IMR-90 (cell line): ENCODE results near the gene CSNK1D. TPM values are rescaled to one million over a fixed set of nuclear protein-coding genes. Genes with fewer than 3 reads are reported as not detected.

Experiments
- ATAC-seq: fragments of 200-7000 bp; cut with Tn5 transposase; 2 replicates; pipeline ENCODE4 v1.9.1; 2020; ENCODE audit warnings: low read depth, mild to moderate bottlenecking, moderate library complexity
- BruUV-seq: library from RNA; stranded (reverse); fragments of 400-500 nt; replicated peaks from 2 replicates; lab custom pipeline; 2021; lab: Mats Ljungman, UMichigan
- CTCF ChIA-PET: fragments of 300-600 bp; formaldehyde crosslinking; extraction: SDS; loops from one replicate; lab custom pipeline; 2021; ENCODE audit warnings: antibody characterized with exemption; lab: Yijun Ruan, JAX
- POLR2A ChIA-PET: fragments of 300-600 bp; sonication (Branson Sonifier 250); formaldehyde crosslinking; loops from one replicate; lab custom pipeline; 2022; ENCODE audit warnings: antibody characterized with exemption; ENCODE audit not compliant: unreplicated experiment; lab: Charles Lee
- DNase-seq: peaks from one replicate; pipeline ENCODE4 v3.0.0; 2013
- H2AFZ ChIP-seq: replicated peaks from 2 replicates; pipeline ENCODE3; 2013; ENCODE audit warnings: low read length, mild to moderate bottlenecking; ENCODE audit not compliant: poor library complexity
- H2AK5ac ChIP-seq: 2 replicates; pipeline ENCODE4 v1.6.1; 2013; ENCODE audit warnings: low read depth, low read length, inconsistent platforms
- H2AK9ac ChIP-seq: replicated peaks from 2 replicates; pipeline ENCODE3; 2013; ENCODE audit warnings: mild to moderate bottlenecking, low read depth, low read length, moderate library complexity; ENCODE audit not compliant: poor library complexity
- H2BK120ac ChIP-seq: 2 replicates; pipeline ENCODE4 v1.6.1; 2013; ENCODE audit warnings: low read depth, low read length, inconsistent platforms
- H2BK15ac ChIP-seq: 3 replicates; pipeline ENCODE4 v1.6.1; 2013; ENCODE audit warnings: low read depth, low read length, inconsistent platforms
- H2BK20ac ChIP-seq: 2 replicates; pipeline ENCODE4 v1.6.1; 2013; ENCODE audit warnings: low read depth, mild to moderate bottlenecking, inconsistent platforms, low read length, moderate library complexity
- H2BK5ac ChIP-seq: 2 replicates; pipeline ENCODE4 v1.6.1; 2013; ENCODE audit warnings: mild to moderate bottlenecking, low read depth, low read length, inconsistent platforms; ENCODE audit not compliant: poor library complexity, severe bottlenecking
- H3K14ac ChIP-seq: replicated peaks from 2 replicates; pipeline ENCODE4 v1.6.1; 2013; ENCODE audit warnings: low read depth, low read length, inconsistent platforms
- H3K18ac ChIP-seq: 2 replicates; pipeline ENCODE4 v1.6.1; 2013; ENCODE audit warnings: low read depth, low read length, control low read depth
- H3K23ac ChIP-seq: 2 replicates; pipeline ENCODE4 v1.6.1; 2013; ENCODE audit warnings: low read depth, low read length, inconsistent platforms
- H3K27ac ChIP-seq: 2 replicates; pipeline ENCODE4 v1.5.1; 2013; ENCODE audit warnings: mild to moderate bottlenecking, control low read depth, low read length; ENCODE audit not compliant: insufficient read depth
- H3K27me3 ChIP-seq: 2 replicates; pipeline ENCODE4 v1.6.1; 2013; ENCODE audit warnings: low read length; ENCODE audit not compliant: control insufficient read depth, insufficient read depth
- H3K36me3 ChIP-seq: 2 replicates; pipeline ENCODE4 v1.6.1; 2013; ENCODE audit warnings: low read length, mixed read lengths; ENCODE audit not compliant: control insufficient read depth, insufficient read depth
- H3K4ac ChIP-seq: 2 replicates; pipeline ENCODE4 v1.6.1; 2013; ENCODE audit warnings: low read depth, low read length, inconsistent platforms
- H3K4me1 ChIP-seq: 2 replicates; pipeline ENCODE4 v1.6.1; 2013; ENCODE audit warnings: low read length, mixed read lengths; ENCODE audit not compliant: control insufficient read depth, insufficient read depth
- H3K4me2 ChIP-seq: 2 replicates; pipeline ENCODE4 v1.6.1; 2013; ENCODE audit warnings: low read depth, mild to moderate bottlenecking, control low read depth, low read length, moderate library complexity
- H3K4me3 ChIP-seq: 2 replicates; pipeline ENCODE4 v1.5.1; 2013; ENCODE audit warnings: low read depth, mild to moderate bottlenecking, control low read depth, low read length, moderate library complexity; ENCODE audit not compliant: insufficient read depth
- H3K56ac ChIP-seq: 2 replicates; pipeline ENCODE4 v1.6.1; 2013; ENCODE audit warnings: low read length, inconsistent platforms; ENCODE audit not compliant: insufficient read depth; ENCODE audit errors: extremely low read depth
- H3K79me1 ChIP-seq, 2 experiments: 2 replicates each; pipeline ENCODE4 v1.6.1; 2013; ENCODE audit warnings: low read length in 2 of 2, inconsistent platforms in 1 of 2, low read depth in 1 of 2
- H3K9ac ChIP-seq: 2 replicates; pipeline ENCODE4 v1.6.1; 2013; ENCODE audit warnings: low read depth, low read length, control low read depth
- H3K9me1 ChIP-seq: 2 replicates; pipeline ENCODE4 v1.6.1; 2013; ENCODE audit warnings: low read length, inconsistent platforms; ENCODE audit not compliant: insufficient read depth
- H3K9me3 ChIP-seq: 2 replicates; pipeline ENCODE4 v1.6.1; 2013; ENCODE audit warnings: low read length; ENCODE audit not compliant: control insufficient read depth, insufficient read depth
- H4K20me1 ChIP-seq: 2 replicates; pipeline ENCODE4 v1.6.1; 2013; ENCODE audit warnings: low read length, inconsistent platforms; ENCODE audit not compliant: insufficient read depth
- H4K5ac ChIP-seq: 2 replicates; pipeline ENCODE4 v1.6.1; 2013; ENCODE audit warnings: mild to moderate bottlenecking, low read depth, low read length, control low read depth
- H4K8ac ChIP-seq, 2 experiments: 2 replicates each; pipeline ENCODE4 v1.6.1; 2013; ENCODE audit warnings: low read depth in 2 of 2, low read length in 2 of 2, control low read depth in 1 of 2, inconsistent platforms in 1 of 2
- H4K91ac ChIP-seq: 2 replicates; pipeline ENCODE4 v1.6.1; 2013; ENCODE audit warnings: low read depth, low read length, inconsistent platforms; ENCODE audit not compliant: insufficient read depth
- CEBPB ChIP-seq: IDR thresholded peaks from 2 replicates; pipeline ENCODE4 v1.6.1; 2012; ENCODE audit warnings: low read depth, low read length, improper control_type of control experiment
- MXI1 ChIP-seq: IDR thresholded peaks from 2 replicates; pipeline ENCODE4 v1.6.1; 2012; ENCODE audit warnings: low read depth, mild to moderate bottlenecking, low read length, moderate library complexity, borderline replicate concordance
- POLR2A ChIP-seq: IDR thresholded peaks from 2 replicates; pipeline ENCODE4 v1.6.1; 2012; ENCODE audit warnings: mild to moderate bottlenecking, low read depth, low read length
- WGBS, 2 experiments: methylation state at CpG; one replicate each; pipeline versions ENCODE4 v1.1.5 to v1.1.7; 2013; ENCODE audit warnings: missing lambda C conversion rate in 2 of 2; ENCODE audit not compliant: insufficient read length in 1 of 2; ENCODE audit errors: extremely low coverage in 2 of 2; 5-methylcytosine and 5-hydroxymethylcytosine counted together
- dilution Hi-C: fragments of 300-500 bp; cut with HindIII; formaldehyde crosslinking; loops from one replicate; pipeline ENCODE4 v1.14.3; 2018; ENCODE audit warnings: low sequenced_read_pairs; ENCODE audit not compliant: unreplicated experiment
- in situ Hi-C: fragments of 300-500 bp; cut with MboI; formaldehyde crosslinking; loops from 3 replicates; pipeline ENCODE4 v1.14.3; 2019; ENCODE audit warnings: low sequenced_read_pairs, inconsistent platforms, mixed read lengths
- intact Hi-C: fragments of 100-400 bp; cut with micrococcal nuclease; formaldehyde crosslinking; loops from 2 replicates; pipeline ENCODE4 v1.10.0; 2022
- polyA plus RNA-seq, 3 experiments: library from polyadenylated mRNA; depleted of rRNA; stranded (reverse); fragments of >200 nt; gene quantifications; 2 replicates each; pipeline ENCODE4 v1.2.3, GENCODE V29; 2012; ENCODE audit warnings: low replicate concordance in 1 of 3
- total RNA-seq: library from RNA; depleted of rRNA; stranded (reverse); fragments of >200 nt; gene quantifications from 2 replicates; pipeline ENCODE4 v1.2.3, GENCODE V29; 2012
- TF ChIP-seq, protein P1 (sequence below): fragments of 150-350 bp; IDR thresholded peaks from 2 replicates; pipeline ENCODE4 v1.6.1; 2017; ENCODE audit warnings: mild to moderate bottlenecking, antibody characterized with exemption, low read length, low read depth

Gene CSNK1D
- total and polyA plus RNA-seq, 2 of the 4 experiments (the other 2 are of a cell fraction): 47.1 to 186 TPM

DNA sequence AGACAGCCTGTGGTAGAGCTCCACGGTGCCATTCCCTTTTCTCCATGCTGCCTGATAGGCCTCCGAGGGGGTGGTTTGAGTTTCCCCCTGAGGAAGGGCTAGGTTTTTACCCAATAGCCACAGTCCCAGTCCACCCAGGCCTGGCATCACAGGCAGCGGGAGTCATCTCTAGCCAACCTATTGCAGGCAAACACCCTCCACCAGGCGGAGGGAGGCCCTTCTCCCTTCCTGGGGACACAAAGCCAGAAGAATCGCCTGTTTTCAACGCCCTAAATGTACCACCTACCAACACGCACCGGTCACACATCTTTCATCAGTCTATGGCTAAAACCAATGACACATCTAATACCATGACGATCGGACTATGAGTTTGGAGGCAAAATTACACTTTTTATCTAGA is 7.4 kb downstream of the CSNK1D start:
- Histone ChIP-seq H3K4me3 (no peak overlapping the region), H3K56ac (no peak overlapping the region), H3K79me1 (peaks cover 20 to 86% of the 10 kb centered on the region in 2 experiments), H2AK5ac (no peak overlapping the region), H3K9me3 (no peaks in the 10 kb centered on the region), H3K9me1 (peaks cover 43% of the 10 kb centered on the region), H3K36me3 (peaks cover 64% of the 10 kb centered on the region), H2BK15ac (no peak overlapping the region), H2BK120ac (no peak overlapping the region), H3K4ac (no peak overlapping the region), H3K4me1 (peaks cover 34% of the 10 kb centered on the region), H2BK20ac (no peak overlapping the region), H3K18ac (no peak overlapping the region), H4K20me1 (peaks cover 98% of the 10 kb centered on the region), H3K23ac (0 out of 2 replicates have a peak overlapping the region, but pooled peaks have one; percentile 57), H3K27me3 (no peaks in the 10 kb centered on the region), H4K8ac (no peak overlapping the region), H2AFZ (no peak overlapping the region), H3K4me2 (no peak overlapping the region), H2AK9ac (no peak overlapping the region), H2BK5ac (no peak overlapping the region), H3K27ac (no peak overlapping the region), H4K5ac (no peak overlapping the region), H3K9ac (no peak overlapping the region), H4K91ac (no peak overlapping the region), H3K14ac (0 out of 2 replicates have a peak overlapping the region, but pooled peaks have one; percentile 19)
- ATAC-seq: no peak
- WGBS, 2 experiments: 100% methylated on average over 5 of the region's 10 CpGs; no CpG with 5 or more reads in 1 of the 2 experiments
- dilution Hi-C loops: no loop called here
- no peak for DNase-seq
- BruUV-seq: no TSS peak
- intact Hi-C loops: loop anchor here (5.0 kb wide), 1 partner anchor 56 kb away; no protein-coding TSS in a partner anchor
- TF ChIP-seq, protein P1, sequence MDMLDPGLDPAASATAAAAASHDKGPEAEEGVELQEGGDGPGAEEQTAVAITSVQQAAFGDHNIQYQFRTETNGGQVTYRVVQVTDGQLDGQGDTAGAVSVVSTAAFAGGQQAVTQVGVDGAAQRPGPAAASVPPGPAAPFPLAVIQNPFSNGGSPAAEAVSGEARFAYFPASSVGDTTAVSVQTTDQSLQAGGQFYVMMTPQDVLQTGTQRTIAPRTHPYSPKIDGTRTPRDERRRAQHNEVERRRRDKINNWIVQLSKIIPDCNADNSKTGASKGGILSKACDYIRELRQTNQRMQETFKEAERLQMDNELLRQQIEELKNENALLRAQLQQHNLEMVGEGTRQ: no peak
- TF ChIP-seq CEBPB (no peak), MXI1 (no peak), POLR2A (no peak)
- POLR2A ChIA-PET: no interaction called here
- CTCF ChIA-PET: no interaction called here
- in situ Hi-C loops: no loop called here
